SU-DHL-6 (cell line): Measurements from ENCODE around the gene TESK2.
A peak's percentile ranks its signal among the peaks of the same experiment; 100 is the strongest.

Source experiments
- H2AFZ ChIP-seq: fragments of 200-600 bp; sonication (generic); 2 replicates; pipeline ENCODE4 v1.6.1; 2014; ENCODE audit warnings: low read depth, mild to moderate bottlenecking, moderate library complexity, mixed read lengths, antibody characterized with exemption, low read length; ENCODE audit not compliant: severe bottlenecking
- H3F3A ChIP-seq: fragments of 200-600 bp; shearing (Covaris generic); 2 replicates; pipeline ENCODE4 v1.6.0; 2016; ENCODE audit warnings: antibody characterized with exemption, mild to moderate bottlenecking; ENCODE audit not compliant: insufficient read depth
- H3K27ac ChIP-seq: fragments of 200-600 bp; sonication (generic); 2 replicates; pipeline ENCODE4 v1.5.1; 2016; ENCODE audit warnings: low read depth, mild to moderate bottlenecking, low read length, moderate library complexity, mixed read lengths
- H3K27me3 ChIP-seq: fragments of 200-600 bp; sonication (generic), shearing (Covaris generic); 2 replicates; pipeline ENCODE4 v1.6.0; 2014; ENCODE audit warnings: mild to moderate bottlenecking, low read length
- H3K36me3 ChIP-seq: fragments of 200-600 bp; sonication (generic); 2 replicates; pipeline ENCODE4 v1.6.1; 2014; ENCODE audit warnings: mild to moderate bottlenecking, low read length, mixed read lengths
- H3K4me2 ChIP-seq: fragments of 300-600, 200-600 bp; shearing (Covaris generic), sonication (generic); 2 replicates; pipeline ENCODE4 v1.6.0; 2014; ENCODE audit warnings: low read length, low read depth, mild to moderate bottlenecking; ENCODE audit not compliant: poor library complexity, severe bottlenecking
- H3K4me3 ChIP-seq: fragments of 200-600 bp; sonication (generic); 2 replicates; pipeline ENCODE4 v1.5.1; 2014; ENCODE audit warnings: antibody characterized with exemption, low read length, mild to moderate bottlenecking, mixed read lengths; ENCODE audit not compliant: insufficient read depth, poor library complexity, severe bottlenecking
- H3K79me2 ChIP-seq: fragments of 200-600 bp; sonication (generic); 2 replicates; pipeline ENCODE4 v1.6.1; 2014; ENCODE audit warnings: mild to moderate bottlenecking, low read length, moderate library complexity; ENCODE audit not compliant: insufficient read depth
- H3K9ac ChIP-seq: fragments of 200-600 bp; sonication (generic); 2 replicates; pipeline ENCODE4 v1.7.0; 2014; ENCODE audit warnings: mild to moderate bottlenecking, low read length
- H3K9me2 ChIP-seq: fragments of 200-600 bp; sonication (generic); replicated peaks from 2 replicates; pipeline ENCODE4 v1.6.1; 2014; ENCODE audit warnings: low read length; ENCODE audit not compliant: insufficient read depth
- H3K9me3 ChIP-seq: fragments of 200-600 bp; sonication (generic); 2 replicates; pipeline ENCODE4 v1.6.1; 2014; ENCODE audit warnings: low read length, mixed read lengths; ENCODE audit not compliant: insufficient read depth
- H4K20me1 ChIP-seq: fragments of 200-600 bp; sonication (generic); 2 replicates; pipeline ENCODE4 v1.6.1; 2014; ENCODE audit warnings: low read depth, mild to moderate bottlenecking, antibody characterized with exemption, low read length, moderate library complexity, mixed read lengths
- EZH2phosphoT487 ChIP-seq: fragments of 200-600 bp; sonication (generic), shearing (Covaris generic); conservative IDR thresholded peaks from 2 replicates; pipeline ENCODE4 v1.6.1; 2018; ENCODE audit warnings: mild to moderate bottlenecking, antibody characterized with exemption, low read length, moderate library complexity, mixed read lengths
- TF ChIP-seq, protein P1 (sequence below): fragments of 200-600 bp; sonication (generic); IDR thresholded peaks from one replicate; pipeline ENCODE4 v1.5.1; 2017; ENCODE audit warnings: antibody characterized with exemption, mild to moderate bottlenecking, low read length, moderate library complexity; ENCODE audit not compliant: insufficient read depth, poor library complexity, severe bottlenecking

The TESK2 gene

DNA sequence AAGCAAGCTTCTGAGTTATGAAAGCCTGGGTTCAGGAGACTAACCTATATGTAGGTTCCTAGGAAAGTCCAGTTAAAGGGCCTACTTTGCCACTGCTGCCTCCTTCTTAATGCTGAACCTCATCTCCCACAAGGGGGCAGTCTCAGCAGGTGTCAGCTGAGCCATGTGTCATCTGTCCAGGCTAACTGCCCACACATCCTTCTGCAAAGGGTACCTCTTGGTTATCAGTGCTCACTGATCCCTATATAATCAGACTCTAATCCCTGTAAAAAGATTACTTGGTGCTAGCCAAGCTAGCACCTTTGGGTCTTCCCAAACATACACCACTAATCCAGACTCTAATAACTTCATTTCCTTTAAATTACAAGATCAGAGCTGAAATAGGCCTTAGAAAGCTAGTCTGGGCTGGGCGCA, 21.7 kb upstream of the TESK2 start:
- H3F3A ChIP-seq = peaks cover 29% of the 10 kb centered on the region
- no peak overlapping the region for H3K27ac ChIP-seq
- H4K20me1 ChIP-seq = no peaks in the 10 kb centered on the region

DNA sequence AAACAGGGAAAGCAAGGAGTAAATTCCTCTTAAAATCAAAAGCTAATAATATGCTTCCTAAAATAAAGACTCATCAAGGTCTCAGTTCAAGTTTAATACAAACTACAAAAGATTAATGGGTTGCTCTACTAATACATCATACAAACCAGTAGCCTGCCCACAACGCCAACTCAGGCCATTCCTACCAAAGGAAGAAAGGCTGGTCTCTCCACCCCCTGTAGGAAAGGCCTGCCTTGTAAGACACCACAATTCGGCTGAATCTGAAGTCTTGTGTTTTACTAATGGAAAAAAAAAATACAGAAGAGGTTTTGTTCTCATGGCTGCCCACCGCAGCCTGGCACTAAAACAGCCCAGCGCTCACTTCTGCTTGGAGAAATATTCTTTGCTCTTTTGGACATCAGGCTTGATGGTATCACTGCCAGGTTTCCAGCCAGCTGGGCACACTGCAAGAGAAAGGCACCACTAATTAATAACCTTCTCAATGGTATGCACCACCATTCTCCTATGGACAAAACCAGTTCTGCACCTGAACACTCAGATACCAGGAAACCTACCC, 20.1 kb upstream of the TESK2 start:
- no peak overlapping the region for H3K4me2 ChIP-seq
- no peak overlapping the region for H2AFZ ChIP-seq
- H4K20me1 ChIP-seq = no peaks in the 10 kb centered on the region
- no peak overlapping the region for H3K4me3 ChIP-seq
- no peak overlapping the region for H3K9ac ChIP-seq
- TF ChIP-seq EZH2phosphoT487 = no peak
- TF ChIP-seq, protein P1, sequence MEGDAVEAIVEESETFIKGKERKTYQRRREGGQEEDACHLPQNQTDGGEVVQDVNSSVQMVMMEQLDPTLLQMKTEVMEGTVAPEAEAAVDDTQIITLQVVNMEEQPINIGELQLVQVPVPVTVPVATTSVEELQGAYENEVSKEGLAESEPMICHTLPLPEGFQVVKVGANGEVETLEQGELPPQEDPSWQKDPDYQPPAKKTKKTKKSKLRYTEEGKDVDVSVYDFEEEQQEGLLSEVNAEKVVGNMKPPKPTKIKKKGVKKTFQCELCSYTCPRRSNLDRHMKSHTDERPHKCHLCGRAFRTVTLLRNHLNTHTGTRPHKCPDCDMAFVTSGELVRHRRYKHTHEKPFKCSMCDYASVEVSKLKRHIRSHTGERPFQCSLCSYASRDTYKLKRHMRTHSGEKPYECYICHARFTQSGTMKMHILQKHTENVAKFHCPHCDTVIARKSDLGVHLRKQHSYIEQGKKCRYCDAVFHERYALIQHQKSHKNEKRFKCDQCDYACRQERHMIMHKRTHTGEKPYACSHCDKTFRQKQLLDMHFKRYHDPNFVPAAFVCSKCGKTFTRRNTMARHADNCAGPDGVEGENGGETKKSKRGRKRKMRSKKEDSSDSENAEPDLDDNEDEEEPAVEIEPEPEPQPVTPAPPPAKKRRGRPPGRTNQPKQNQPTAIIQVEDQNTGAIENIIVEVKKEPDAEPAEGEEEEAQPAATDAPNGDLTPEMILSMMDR = no peak
- peaks cover 24% of the 10 kb centered on the region for H3K36me3 ChIP-seq
- H3K27ac ChIP-seq = no peak overlapping the region
- H3K27me3 ChIP-seq = no peaks in the 10 kb centered on the region
- peaks cover 29% of the 10 kb centered on the region for H3F3A ChIP-seq
- peaks cover 3% of the 10 kb centered on the region; the same call in 1 of the 2 replicates for H3K79me2 ChIP-seq
- H3K9me2 ChIP-seq = no peaks in the 10 kb centered on the region
- no peaks in the 10 kb centered on the region for H3K9me3 ChIP-seq

More for the DNA sequence above, 21.7 kb upstream of the TESK2 start:
- H3K9me2 ChIP-seq = no peaks in the 10 kb centered on the region
- no peak overlapping the region for H3K9ac ChIP-seq
- no peak overlapping the region for H3K4me3 ChIP-seq
- H3K36me3 ChIP-seq = peaks cover 27% of the 10 kb centered on the region
- no peaks in the 10 kb centered on the region for H3K27me3 ChIP-seq
- H3K9me3 ChIP-seq = no peaks in the 10 kb centered on the region
- peaks cover 13% of the 10 kb centered on the region; the same call in 1 of the 2 replicates for H3K79me2 ChIP-seq
- H3K4me2 ChIP-seq = no peak overlapping the region
- TF ChIP-seq, protein P1 = peak; percentile 54
- no peak for TF ChIP-seq EZH2phosphoT487
- no peak overlapping the region for H2AFZ ChIP-seq

DNA sequence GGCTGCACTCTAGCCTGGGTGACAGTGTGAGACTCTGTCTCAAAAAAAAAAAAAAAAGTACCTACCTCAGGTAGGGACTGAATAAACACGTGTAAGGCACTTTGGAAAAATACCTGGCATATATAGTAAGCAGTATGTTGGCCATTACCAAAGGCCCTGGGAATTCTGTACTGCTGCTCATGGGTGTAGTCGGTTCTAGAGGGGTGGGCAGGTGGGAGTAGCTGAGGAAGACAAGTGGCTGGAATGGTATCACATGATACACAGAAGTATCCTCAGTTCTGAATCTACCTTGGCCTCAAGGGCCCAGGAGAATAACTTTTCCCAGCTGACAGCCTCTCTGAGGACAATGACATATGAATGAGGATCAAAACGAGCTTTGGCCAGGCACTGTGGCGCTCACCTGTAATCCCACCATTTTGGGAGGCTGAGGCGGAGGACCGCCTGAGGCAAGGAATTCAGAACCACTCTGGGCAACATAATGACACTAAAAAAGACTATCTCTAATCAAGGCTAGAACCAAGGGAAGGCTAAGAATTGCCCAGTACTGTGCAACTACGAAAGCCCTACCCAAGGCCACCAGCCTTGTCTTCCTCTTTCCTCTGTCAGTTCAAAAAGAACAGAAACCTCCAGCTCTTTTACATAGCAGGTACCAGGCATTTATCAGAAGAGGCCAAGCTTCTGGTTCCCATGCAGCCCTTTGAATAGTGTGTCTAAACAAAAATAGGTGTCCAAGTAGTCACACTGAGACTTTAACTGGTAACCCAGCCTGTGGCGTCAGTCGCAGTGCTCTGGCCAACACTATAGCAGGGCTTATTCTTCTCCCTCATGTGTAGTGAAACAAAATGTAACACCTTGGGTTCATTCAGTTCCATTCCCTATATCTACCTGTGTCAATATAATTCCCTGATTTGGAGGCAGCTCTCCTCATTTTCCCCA, 19.3 kb upstream of the TESK2 start:
- Histone ChIP-seq H3K79me2 (no peaks in the 10 kb centered on the region), H2AFZ (no peak overlapping the region), H3K9me3 (no peaks in the 10 kb centered on the region), H3K36me3 (peaks cover 19% of the 10 kb centered on the region), H3K27ac (no peak overlapping the region), H4K20me1 (no peaks in the 10 kb centered on the region), H3K4me3 (no peak overlapping the region), H3K9me2 (no peaks in the 10 kb centered on the region), H3K4me2 (no peak overlapping the region), H3K9ac (no peak overlapping the region), H3K27me3 (no peaks in the 10 kb centered on the region), H3F3A (peaks cover 29% of the 10 kb centered on the region)
- TF ChIP-seq, protein P1 = no peak
- no peak for TF ChIP-seq EZH2phosphoT487
